ENCODE results near the gene SIRPB1.
"Not testable (repeated sequence)": the region's sequence is repeated elsewhere in the genome, so short reads cannot be mapped to it uniquely, and the experiment has no call there.

The SIRPB1 gene

DNA sequence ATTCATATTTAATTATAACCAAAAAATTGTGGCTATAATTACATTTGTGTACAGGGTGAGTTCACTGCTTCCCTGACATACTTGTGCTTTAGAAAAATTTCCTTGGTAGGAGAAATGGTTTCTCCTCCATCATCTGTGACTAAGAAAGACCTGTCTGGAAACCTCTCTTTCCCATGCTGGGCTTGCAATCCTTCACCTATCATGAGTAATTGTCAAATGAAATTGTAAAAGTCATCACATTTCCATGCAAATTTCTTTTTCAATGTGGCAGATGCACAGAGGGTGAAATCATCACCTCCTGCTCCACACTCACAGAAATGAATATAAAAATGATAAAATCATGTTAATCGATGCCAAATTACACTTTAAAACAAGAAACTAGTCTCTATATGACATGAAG lies 1.5 kb upstream of the SIRPB1 start:
- no peaks in the 10 kb centered on the region for H3K36me3 ChIP-seq
- no peak for DNase-seq
- H3K27me3 ChIP-seq, result no peaks in the 10 kb centered on the region
- no peaks in the 10 kb centered on the region for H3K4me1 ChIP-seq
- no peaks in the 10 kb centered on the region for H3K9me3 ChIP-seq
- TF ChIP-seq, protein P1, sequence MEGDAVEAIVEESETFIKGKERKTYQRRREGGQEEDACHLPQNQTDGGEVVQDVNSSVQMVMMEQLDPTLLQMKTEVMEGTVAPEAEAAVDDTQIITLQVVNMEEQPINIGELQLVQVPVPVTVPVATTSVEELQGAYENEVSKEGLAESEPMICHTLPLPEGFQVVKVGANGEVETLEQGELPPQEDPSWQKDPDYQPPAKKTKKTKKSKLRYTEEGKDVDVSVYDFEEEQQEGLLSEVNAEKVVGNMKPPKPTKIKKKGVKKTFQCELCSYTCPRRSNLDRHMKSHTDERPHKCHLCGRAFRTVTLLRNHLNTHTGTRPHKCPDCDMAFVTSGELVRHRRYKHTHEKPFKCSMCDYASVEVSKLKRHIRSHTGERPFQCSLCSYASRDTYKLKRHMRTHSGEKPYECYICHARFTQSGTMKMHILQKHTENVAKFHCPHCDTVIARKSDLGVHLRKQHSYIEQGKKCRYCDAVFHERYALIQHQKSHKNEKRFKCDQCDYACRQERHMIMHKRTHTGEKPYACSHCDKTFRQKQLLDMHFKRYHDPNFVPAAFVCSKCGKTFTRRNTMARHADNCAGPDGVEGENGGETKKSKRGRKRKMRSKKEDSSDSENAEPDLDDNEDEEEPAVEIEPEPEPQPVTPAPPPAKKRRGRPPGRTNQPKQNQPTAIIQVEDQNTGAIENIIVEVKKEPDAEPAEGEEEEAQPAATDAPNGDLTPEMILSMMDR (IDR thresholded peaks at IDR 0.05; ENCODE audit: low read depth, low read length), result no peak
- H3K4me3 ChIP-seq (ENCODE audit: low read depth, low read length), result no peak overlapping the region

DNA sequence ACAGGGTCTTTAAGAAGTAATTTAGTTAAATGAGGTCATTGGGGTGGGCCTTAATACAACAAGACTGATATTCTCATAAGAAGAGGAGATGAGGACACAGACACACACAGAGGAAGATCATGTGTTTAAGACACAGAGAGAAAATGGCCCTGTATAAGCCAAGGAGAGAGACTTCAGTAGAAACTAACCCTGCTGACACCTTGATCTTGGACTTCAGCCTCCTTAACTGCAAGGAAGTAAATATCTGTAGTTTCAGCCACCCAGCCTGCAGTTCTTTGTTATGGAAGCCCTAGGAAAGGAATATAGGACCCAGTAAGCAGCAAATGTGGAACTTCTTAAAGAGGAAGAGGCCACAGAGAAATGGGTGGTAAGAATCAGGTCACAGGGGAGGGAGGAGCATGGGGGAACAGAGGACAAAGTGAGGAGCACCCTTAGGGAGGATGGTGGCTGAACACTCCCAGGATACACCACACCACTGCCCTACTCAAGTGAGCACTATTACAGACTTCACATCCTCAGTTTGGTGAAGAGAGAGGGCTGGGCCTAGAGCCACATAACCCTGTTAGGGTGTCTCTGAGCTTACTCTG lies 762 bp downstream of the SIRPB1 start:
- Histone ChIP-seq H3K9me3 (no peaks in the 10 kb centered on the region), H3K4me3 (ENCODE audit: low read depth, low read length) (no peak overlapping the region), H3K27me3 (no peaks in the 10 kb centered on the region), H3K4me1 (no peaks in the 10 kb centered on the region), H3K36me3 (no peaks in the 10 kb centered on the region)
- no peak for DNase-seq
- TF ChIP-seq, protein P1 (IDR thresholded peaks at IDR 0.05; ENCODE audit: low read depth, low read length), result no peak

DNA sequence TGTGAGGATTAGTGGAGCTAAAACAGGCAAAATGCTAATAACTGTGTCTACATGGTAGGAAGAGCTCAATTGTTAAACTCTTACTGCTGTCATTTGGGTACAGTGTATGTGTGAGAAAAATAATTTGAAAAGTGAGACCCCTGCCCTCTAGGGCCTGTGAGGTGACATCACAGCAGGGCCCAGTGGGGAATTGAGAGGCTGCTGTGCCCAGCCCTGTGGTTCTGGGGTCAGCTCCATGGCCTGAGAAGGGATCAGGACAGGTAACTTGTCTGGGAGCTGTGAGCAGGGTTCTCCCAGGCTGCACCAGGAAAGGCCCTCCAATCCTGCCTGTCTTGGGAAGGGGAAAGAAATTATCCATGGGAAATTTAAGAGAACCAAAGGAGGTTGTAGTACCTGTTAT lies 1.3 kb downstream of the SIRPB1 start:
- DNase-seq, result no peak
- Histone ChIP-seq H3K9me3 (no peaks in the 10 kb centered on the region), H3K4me1 (no peaks in the 10 kb centered on the region), H3K36me3 (no peaks in the 10 kb centered on the region), H3K27me3 (no peaks in the 10 kb centered on the region), H3K4me3 (ENCODE audit: low read depth, low read length) (no peak overlapping the region)
- TF ChIP-seq, protein P1 (IDR thresholded peaks at IDR 0.05; ENCODE audit: low read depth, low read length), result no peak

DNA sequence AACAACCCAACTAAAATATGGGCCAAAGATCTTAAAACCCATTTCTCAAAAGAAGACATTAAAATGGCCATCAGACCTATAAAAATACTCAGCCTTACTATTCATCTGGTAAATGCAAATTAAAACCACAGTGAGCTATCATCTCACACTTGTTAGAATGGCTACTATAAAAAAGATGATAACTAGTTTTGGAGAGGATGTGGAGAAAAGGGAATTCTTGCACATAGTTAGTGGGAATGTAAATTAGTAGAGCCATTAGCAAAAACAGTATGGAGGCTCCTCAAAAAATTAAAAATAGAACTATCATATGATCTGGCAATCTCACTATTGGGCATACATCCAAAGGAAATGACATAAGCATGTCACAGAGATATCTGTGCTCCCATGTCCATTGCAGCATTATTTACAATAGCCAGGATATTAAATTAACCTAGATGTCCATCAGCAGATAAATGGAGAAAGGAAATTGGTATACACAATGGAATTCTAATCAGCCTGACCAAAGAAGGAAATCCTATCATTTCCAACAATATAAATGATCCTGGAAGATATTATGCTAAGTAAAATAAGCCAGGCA lies 2.9 kb downstream of the SIRPB1 start:
- H3K9me3 ChIP-seq, result no peaks in the 10 kb centered on the region
- DNase-seq, result no peak
- TF ChIP-seq, protein P1 (IDR thresholded peaks at IDR 0.05; ENCODE audit: low read depth, low read length), result no peak
- H3K27me3 ChIP-seq, result no peaks in the 10 kb centered on the region
- H3K36me3 ChIP-seq, result no peaks in the 10 kb centered on the region
- H3K4me1 ChIP-seq, result no peaks in the 10 kb centered on the region
- no peak overlapping the region for H3K4me3 ChIP-seq (ENCODE audit: low read depth, low read length)

DNA sequence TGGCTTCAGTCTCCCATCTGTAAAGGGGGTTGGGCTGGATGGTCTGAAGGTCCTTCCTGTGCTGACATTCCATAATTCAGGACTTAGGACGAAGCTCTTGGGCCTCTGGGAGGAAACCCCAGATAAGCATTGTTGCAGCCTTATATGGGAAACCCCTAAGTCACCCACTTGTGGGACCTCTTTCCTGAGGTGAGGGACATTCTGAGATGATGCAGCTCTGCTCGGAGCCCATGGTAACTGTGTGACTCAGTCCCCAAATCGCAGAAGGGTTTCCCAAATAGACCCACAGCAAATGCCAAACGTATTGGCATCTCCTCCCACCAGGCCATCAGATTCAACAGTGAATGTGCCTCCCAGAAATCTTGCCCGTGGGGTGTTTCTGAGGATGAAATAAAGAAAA lies 9.4 kb downstream of the SIRPB1 start:
- H3K27me3 ChIP-seq; H3K9me3 ChIP-seq; H3K4me1 ChIP-seq; H3K4me3 ChIP-seq (ENCODE audit: low read depth, low read length); H3K36me3 ChIP-seq; DNase-seq: not testable (repeated sequence)

DNA sequence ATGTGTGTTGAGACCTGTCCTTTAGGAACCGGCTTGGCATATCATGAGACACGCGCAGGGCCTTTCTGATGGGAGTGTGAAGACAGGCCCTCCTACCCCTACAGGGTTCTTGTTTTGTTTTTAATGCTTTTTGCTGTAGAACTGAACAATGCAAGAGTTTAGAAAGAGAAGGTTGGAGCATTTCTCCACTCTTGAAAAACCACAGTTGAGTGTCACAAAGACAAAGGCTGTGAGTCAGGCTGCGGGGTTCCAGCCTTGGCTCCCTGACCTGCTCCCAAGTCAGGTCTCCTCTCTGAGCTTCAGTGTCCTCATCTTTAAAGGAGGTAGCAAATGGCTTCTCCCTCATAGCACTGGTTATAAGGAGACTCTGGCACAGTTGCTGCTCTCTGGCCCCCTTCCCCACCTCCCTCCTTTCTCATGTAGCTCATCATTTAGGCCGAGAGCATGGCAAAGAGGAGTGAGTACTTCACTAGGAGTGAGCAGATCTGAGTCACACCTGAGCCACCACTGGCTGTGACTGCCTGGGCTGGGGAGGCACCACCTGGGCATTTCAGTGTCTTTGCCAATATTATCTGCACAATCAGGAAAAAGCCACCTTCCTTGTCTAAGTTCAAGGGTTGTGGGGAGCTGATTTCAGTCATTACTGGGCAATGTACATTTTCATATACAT lies 11.0 kb downstream of the SIRPB1 start:
- not testable (repeated sequence) for H3K36me3 ChIP-seq; H3K4me3 ChIP-seq (ENCODE audit: low read depth, low read length); DNase-seq; H3K4me1 ChIP-seq; H3K9me3 ChIP-seq; H3K27me3 ChIP-seq

DNA sequence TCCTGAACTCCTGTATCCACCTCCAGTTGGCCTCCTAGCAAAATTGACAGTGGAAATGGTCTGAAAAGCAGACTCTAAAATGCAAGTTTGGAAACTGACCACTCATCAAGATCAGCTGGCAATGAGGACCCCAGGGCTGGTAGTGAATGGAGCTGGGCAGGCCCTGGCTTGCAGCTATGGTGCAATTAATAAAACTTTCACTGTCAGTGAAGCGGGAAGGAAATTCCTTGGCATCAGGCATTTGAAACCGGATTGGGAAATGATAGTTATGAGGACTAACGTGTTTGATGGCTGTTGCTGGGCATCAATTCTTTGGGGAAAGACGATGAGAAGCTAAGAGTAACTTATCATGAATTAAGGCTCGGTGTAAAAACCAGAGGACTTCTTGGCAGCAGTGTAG lies 19.1 kb downstream of the SIRPB1 start:
- Histone ChIP-seq H3K4me1 (no peaks in the 10 kb centered on the region), H3K4me3 (ENCODE audit: low read depth, low read length) (no peak overlapping the region), H3K27me3 (no peaks in the 10 kb centered on the region), H3K36me3 (no peaks in the 10 kb centered on the region), H3K9me3 (no peaks in the 10 kb centered on the region)
- TF ChIP-seq, protein P1 (IDR thresholded peaks at IDR 0.05; ENCODE audit: low read depth, low read length), result no peak
- DNase-seq, result no peak
